Type B pancreatic cell (in vitro differentiated cells): ENCODE measurements around the gene TMCC1. TPM values are rescaled to one million over a fixed set of nuclear protein-coding genes. Genes with fewer than 3 reads are reported as not detected.
"Not testable (repeated sequence)": the region's sequence is repeated elsewhere in the genome, so short reads cannot be mapped to it uniquely, and the experiment has no call there.

Source experiments
- DNase-seq: peaks from one replicate; pipeline ENCODE4 v3.0.0; 2021; ENCODE audit warnings: mixed read lengths; ENCODE audit not compliant: unreplicated experiment; ENCODE audit errors: extremely low spot score
- H3K27ac Mint-ChIP-seq: 2 replicates; pipeline ENCODE4 v1.8.0; 2021; ENCODE audit warnings: mild to moderate bottlenecking, mixed read lengths
- H3K27me3 Mint-ChIP-seq: 2 replicates; pipeline ENCODE4 v1.8.0; 2021; ENCODE audit warnings: mixed read lengths
- H3K36me3 Mint-ChIP-seq: 2 replicates; pipeline ENCODE4 v1.8.0; 2021; ENCODE audit warnings: mixed read lengths
- H3K4me1 Mint-ChIP-seq: one replicate; pipeline ENCODE4 v1.8.0; 2021; ENCODE audit warnings: mixed read lengths; ENCODE audit not compliant: unreplicated experiment
- H3K4me3 Mint-ChIP-seq: 2 replicates; pipeline ENCODE4 v1.8.0; 2021; ENCODE audit warnings: mild to moderate bottlenecking, mixed read lengths
- H3K9me3 Mint-ChIP-seq: 2 replicates; pipeline ENCODE4 v1.8.0; 2021; ENCODE audit warnings: mixed read lengths
- CTCF ChIP-seq: fragments of 200-600 bp; sonication (generic); conservative IDR thresholded peaks from 2 replicates; pipeline ENCODE4 v1.5.0; 2021; ENCODE audit warnings: antibody characterized with exemption, mild to moderate bottlenecking
- total RNA-seq: library from RNA; stranded (reverse); gene quantifications from 2 replicates; pipeline ENCODE4 v1.2.1, GENCODE V29; 2021; ENCODE audit warnings: low replicate concordance

The TMCC1 gene
- total RNA-seq, 1 donor from 2014 or later, result 46.9 TPM

GRCh38 chr3:129701161-129701560 lies 192.3 kb downstream of the TMCC1 start:
- no peak for TF ChIP-seq CTCF
- Mint-ChIP-seq H3K4me3 (no peak overlapping the region), H3K36me3 (peaks cover 24% of the 10 kb centered on the region), H3K27me3 (no peaks in the 10 kb centered on the region), H3K4me1 (peaks cover 23% of the 10 kb centered on the region), H3K9me3 (no peaks in the 10 kb centered on the region), H3K27ac (no peak overlapping the region)
- DNase-seq, result no peak

GRCh38 chr3:129699612-129700011 lies 193.9 kb downstream of the TMCC1 start:
- Mint-ChIP-seq H3K4me1 (peaks cover 19% of the 10 kb centered on the region), H3K27me3 (no peaks in the 10 kb centered on the region), H3K27ac (no peak overlapping the region), H3K9me3 (peaks cover 6% of the 10 kb centered on the region), H3K4me3 (no peak overlapping the region), H3K36me3 (peaks cover 31% of the 10 kb centered on the region)
- no peak for TF ChIP-seq CTCF
- no peak for DNase-seq

- no peak for DNase-seq
- H3K36me3 Mint-ChIP-seq, result peaks cover 34% of the 10 kb centered on the region
- no peak for TF ChIP-seq CTCF
- H3K27me3 Mint-ChIP-seq, result no peaks in the 10 kb centered on the region
- no peak overlapping the region for H3K27ac Mint-ChIP-seq
- H3K9me3 Mint-ChIP-seq, result peaks cover 10% of the 10 kb centered on the region
- H3K4me1 Mint-ChIP-seq, result peaks cover 19% of the 10 kb centered on the region
- no peak overlapping the region for H3K4me3 Mint-ChIP-seq
These were observed 194.3 kb downstream of the TMCC1 start for GRCh38 chr3:129699199-129699598.

- DNase-seq, result no peak
- Mint-ChIP-seq H3K36me3 (peaks cover 36% of the 10 kb centered on the region), H3K4me3 (no peak overlapping the region), H3K27me3 (no peaks in the 10 kb centered on the region), H3K9me3 (peaks cover 11% of the 10 kb centered on the region), H3K27ac (peak overlapping the region; percentile 42), H3K4me1 (peaks cover 10% of the 10 kb centered on the region)
- TF ChIP-seq CTCF, result no peak
These were observed 196.1 kb downstream of the TMCC1 start for GRCh38 chr3:129697229-129697969.

- H3K36me3 Mint-ChIP-seq, result peaks cover 36% of the 10 kb centered on the region
- peaks cover 11% of the 10 kb centered on the region for H3K9me3 Mint-ChIP-seq
- not testable (repeated sequence) for DNase-seq, H3K27me3 Mint-ChIP-seq, H3K27ac Mint-ChIP-seq, H3K4me1 Mint-ChIP-seq, H3K4me3 Mint-ChIP-seq
These were observed 197.1 kb downstream of the TMCC1 start for GRCh38 chr3:129696430-129696829.

GRCh38 chr3:129695230-129695629 lies 198.3 kb downstream of the TMCC1 start:
- no peaks in the 10 kb centered on the region for H3K27me3 Mint-ChIP-seq
- peaks cover 11% of the 10 kb centered on the region for H3K9me3 Mint-ChIP-seq
- peaks cover 9% of the 10 kb centered on the region for H3K4me1 Mint-ChIP-seq
- no peak for DNase-seq
- peaks cover 36% of the 10 kb centered on the region for H3K36me3 Mint-ChIP-seq
- no peak for TF ChIP-seq CTCF
- H3K27ac Mint-ChIP-seq, result peak overlapping the region; percentile 93
- H3K4me3 Mint-ChIP-seq, result no peak overlapping the region
